Smooth muscle cell (in vitro differentiated cells): ENCODE measurements around the gene ZNF592. TPM values are rescaled to one million over a fixed set of nuclear protein-coding genes. Genes with fewer than 3 reads are reported as not detected.
"Not testable (repeated sequence)": the region's sequence is repeated elsewhere in the genome, so short reads cannot be mapped to it uniquely, and the experiment has no call there.

Experiments used
- DNase-seq: peaks from one replicate; lab custom pipeline; 2025; ENCODE audit not compliant: unreplicated experiment; lab: John Stamatoyannopoulos, UW
- H2AFZ ChIP-seq: fragments of 200-600 bp; sonication (generic); 2 replicates; pipeline ENCODE4 v1.6.0; 2016; ENCODE audit warnings: antibody characterized with exemption, low read depth, mild to moderate bottlenecking
- H3F3A ChIP-seq: fragments of 200-600 bp; sonication (generic); 2 replicates; pipeline ENCODE4 v1.6.0; 2017; ENCODE audit warnings: antibody characterized with exemption, low read depth
- H3K27ac ChIP-seq: fragments of 200-600 bp; sonication (generic); 2 replicates; pipeline ENCODE4 v1.5.1; 2016; ENCODE audit warnings: low read depth, mild to moderate bottlenecking
- H3K27me3 ChIP-seq: fragments of 200-600 bp; sonication (generic); 2 replicates; pipeline ENCODE4 v1.6.1; 2016; ENCODE audit warnings: low read depth, mild to moderate bottlenecking
- H3K36me3 ChIP-seq: fragments of 200-600 bp; sonication (generic); 2 replicates; pipeline ENCODE4 v1.5.1; 2016; ENCODE audit warnings: low read depth
- H3K4me1 ChIP-seq: fragments of 200-600 bp; sonication (generic); 2 replicates; pipeline ENCODE4 v1.5.1; 2016; ENCODE audit warnings: low read depth
- H3K4me2 ChIP-seq: fragments of 200-600 bp; sonication (generic); 2 replicates; pipeline ENCODE4 v1.6.0; 2016; ENCODE audit warnings: mild to moderate bottlenecking
- H3K4me3 ChIP-seq: fragments of 200-600 bp; sonication (generic); 2 replicates; pipeline ENCODE4 v1.5.1; 2016; ENCODE audit warnings: mild to moderate bottlenecking
- H3K79me2 ChIP-seq: fragments of 200-600 bp; sonication (generic); 2 replicates; pipeline ENCODE4 v1.6.0; 2016; ENCODE audit warnings: low read depth, mild to moderate bottlenecking
- H3K9ac ChIP-seq: fragments of 200-600 bp; sonication (generic); 2 replicates; pipeline ENCODE4 v1.6.0; 2016; ENCODE audit warnings: low read depth
- H3K9me3 ChIP-seq: fragments of 200-600 bp; sonication (generic); replicated peaks from 2 replicates; pipeline ENCODE4 v1.5.1; 2016; ENCODE audit warnings: low read depth
- H4K20me1 ChIP-seq: fragments of 200-600 bp; sonication (generic); 2 replicates; pipeline ENCODE4 v1.6.0; 2016; ENCODE audit warnings: low read depth
- WGBS: methylation state at CpG from one replicate; pipeline ENCODE4 v1.1.7; 2016; ENCODE audit warnings: low lambda C conversion rate; 5-methylcytosine and 5-hydroxymethylcytosine counted together
- polyA plus RNA-seq: library from polyadenylated mRNA; unstranded; fragments of >200 nt; fragmentation: Nextera tagmentation; extraction: Ambion mirVana; gene quantifications from 2 replicates; pipeline ENCODE4 v1.2.1, GENCODE V29; 2016
- total RNA-seq: library from RNA; depleted of rRNA; stranded (reverse); fragments of >200 nt; gene quantifications from 2 replicates; pipeline ENCODE4 v1.2.3, GENCODE V29; 2014
- TF ChIP-seq, protein P1 (sequence below): fragments of 200-600 bp; sonication (generic); IDR thresholded peaks from 2 replicates; pipeline ENCODE4 v1.5.1; 2017; ENCODE audit warnings: borderline replicate concordance, mild to moderate bottlenecking, antibody characterized with exemption; ENCODE audit not compliant: insufficient read depth, poor library complexity, severe bottlenecking

Gene ZNF592
- total and polyA plus RNA-seq, 2 experiments from 2014 or later = 10.7 to 10.8 TPM

DNA sequence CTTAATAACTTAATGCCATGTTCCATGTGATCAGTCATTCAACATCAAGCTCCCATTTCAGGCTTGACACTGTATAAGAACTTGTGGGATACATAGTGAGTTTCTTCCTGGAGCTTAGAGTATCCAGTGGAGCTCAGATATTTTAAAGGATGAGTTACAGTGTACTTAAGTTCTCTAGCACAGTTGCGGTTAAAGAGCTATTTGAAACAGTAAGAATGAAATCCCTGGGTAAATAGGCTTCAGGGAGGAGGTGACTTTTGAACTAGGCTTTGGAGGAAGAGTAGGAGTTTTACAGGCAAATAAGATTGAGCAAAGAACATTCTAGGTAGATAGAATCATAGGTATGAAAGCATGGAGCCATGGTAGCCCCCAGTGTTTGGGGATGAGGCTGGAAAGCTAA lies 3.8 kb downstream of the ZNF592 start:
- Histone ChIP-seq H3K4me3 (no peak overlapping the region), H3K4me1 (peaks cover 18% of the 10 kb centered on the region), H3K9ac (no peak overlapping the region), H3K36me3 (no peaks in the 10 kb centered on the region), H3K79me2 (peaks cover 84% of the 10 kb centered on the region), H4K20me1 (peaks cover 80% of the 10 kb centered on the region), H3F3A (no peaks in the 10 kb centered on the region), H2AFZ (no peak overlapping the region), H3K4me2 (peak overlapping the region; percentile 19), H3K27me3 (no peaks in the 10 kb centered on the region), H3K9me3 (no peaks in the 10 kb centered on the region), H3K27ac (peak overlapping the region; percentile 30)
- DNase-seq = no peak
- TF ChIP-seq, protein P1, sequence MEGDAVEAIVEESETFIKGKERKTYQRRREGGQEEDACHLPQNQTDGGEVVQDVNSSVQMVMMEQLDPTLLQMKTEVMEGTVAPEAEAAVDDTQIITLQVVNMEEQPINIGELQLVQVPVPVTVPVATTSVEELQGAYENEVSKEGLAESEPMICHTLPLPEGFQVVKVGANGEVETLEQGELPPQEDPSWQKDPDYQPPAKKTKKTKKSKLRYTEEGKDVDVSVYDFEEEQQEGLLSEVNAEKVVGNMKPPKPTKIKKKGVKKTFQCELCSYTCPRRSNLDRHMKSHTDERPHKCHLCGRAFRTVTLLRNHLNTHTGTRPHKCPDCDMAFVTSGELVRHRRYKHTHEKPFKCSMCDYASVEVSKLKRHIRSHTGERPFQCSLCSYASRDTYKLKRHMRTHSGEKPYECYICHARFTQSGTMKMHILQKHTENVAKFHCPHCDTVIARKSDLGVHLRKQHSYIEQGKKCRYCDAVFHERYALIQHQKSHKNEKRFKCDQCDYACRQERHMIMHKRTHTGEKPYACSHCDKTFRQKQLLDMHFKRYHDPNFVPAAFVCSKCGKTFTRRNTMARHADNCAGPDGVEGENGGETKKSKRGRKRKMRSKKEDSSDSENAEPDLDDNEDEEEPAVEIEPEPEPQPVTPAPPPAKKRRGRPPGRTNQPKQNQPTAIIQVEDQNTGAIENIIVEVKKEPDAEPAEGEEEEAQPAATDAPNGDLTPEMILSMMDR = no peak
- 56% methylated on average over 1 of the region's 1 CpG for whole genome bisulfite sequencing

DNA sequence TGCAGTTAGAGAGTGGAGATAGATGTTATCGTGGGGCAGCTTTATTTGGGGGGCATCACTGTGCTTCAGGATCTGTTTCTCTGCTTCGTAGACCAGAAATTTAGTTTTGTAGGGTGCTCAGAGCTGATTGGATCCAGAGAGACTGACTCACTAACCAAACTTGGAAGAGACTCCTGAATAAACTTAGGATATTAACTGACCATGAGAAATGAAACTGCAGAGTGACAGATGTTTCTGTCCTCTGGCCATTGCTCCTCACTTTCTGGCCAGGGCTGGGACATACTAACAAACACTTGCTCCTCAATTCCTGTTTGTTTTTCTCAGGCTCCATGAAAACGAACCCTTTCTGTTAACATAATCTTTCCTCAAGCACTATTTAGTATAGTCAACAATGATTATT lies 4.3 kb downstream of the ZNF592 start:
- TF ChIP-seq, protein P1 = no peak
- H4K20me1 ChIP-seq = peaks cover 85% of the 10 kb centered on the region
- H3K4me1 ChIP-seq = peaks cover 18% of the 10 kb centered on the region
- no peak overlapping the region for H2AFZ ChIP-seq
- H3K9me3 ChIP-seq = no peaks in the 10 kb centered on the region
- peak overlapping the region; percentile 19 for H3K4me2 ChIP-seq
- H3K27me3 ChIP-seq = no peaks in the 10 kb centered on the region
- peak overlapping the region; percentile 30 for H3K27ac ChIP-seq
- H3F3A ChIP-seq = no peaks in the 10 kb centered on the region
- no peak overlapping the region for H3K9ac ChIP-seq
- no peak for DNase-seq
- H3K36me3 ChIP-seq = no peaks in the 10 kb centered on the region
- H3K79me2 ChIP-seq = peaks cover 89% of the 10 kb centered on the region
- WGBS = 77% methylated on average over 3 of the region's 3 CpGs
- no peak overlapping the region for H3K4me3 ChIP-seq

DNA sequence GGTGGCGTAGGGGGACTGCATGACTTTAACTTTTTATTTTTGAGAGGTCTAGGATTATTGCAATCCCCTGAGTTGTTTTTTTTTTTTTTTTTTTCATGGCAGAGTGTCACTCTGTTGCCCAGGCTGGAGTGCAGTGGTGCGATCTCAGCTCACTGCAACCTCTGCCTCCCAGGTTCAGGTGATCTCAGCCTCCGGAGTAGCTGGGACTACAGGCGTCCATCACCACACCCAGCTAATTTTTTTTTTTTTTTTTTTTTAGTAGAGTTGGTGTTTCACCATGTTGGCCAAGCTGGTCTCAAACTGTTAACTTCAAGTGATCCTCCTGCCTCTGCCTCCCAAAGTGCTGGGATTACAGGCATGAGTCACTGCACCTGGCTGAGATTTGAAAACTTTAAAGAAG lies 6.5 kb downstream of the ZNF592 start:
- not testable (repeated sequence) for H3K4me3 ChIP-seq, DNase-seq, H3K4me2 ChIP-seq, H3K36me3 ChIP-seq, H3F3A ChIP-seq, H3K27me3 ChIP-seq, H3K9me3 ChIP-seq, H3K9ac ChIP-seq, H3K27ac ChIP-seq, H2AFZ ChIP-seq
- Histone ChIP-seq H3K4me1 (peaks cover 13% of the 10 kb centered on the region), H3K79me2 (peaks cover 100% of the 10 kb centered on the region), H4K20me1 (peaks cover 100% of the 10 kb centered on the region)
- 79% methylated on average over 4 of the region's 4 CpGs for WGBS

DNA sequence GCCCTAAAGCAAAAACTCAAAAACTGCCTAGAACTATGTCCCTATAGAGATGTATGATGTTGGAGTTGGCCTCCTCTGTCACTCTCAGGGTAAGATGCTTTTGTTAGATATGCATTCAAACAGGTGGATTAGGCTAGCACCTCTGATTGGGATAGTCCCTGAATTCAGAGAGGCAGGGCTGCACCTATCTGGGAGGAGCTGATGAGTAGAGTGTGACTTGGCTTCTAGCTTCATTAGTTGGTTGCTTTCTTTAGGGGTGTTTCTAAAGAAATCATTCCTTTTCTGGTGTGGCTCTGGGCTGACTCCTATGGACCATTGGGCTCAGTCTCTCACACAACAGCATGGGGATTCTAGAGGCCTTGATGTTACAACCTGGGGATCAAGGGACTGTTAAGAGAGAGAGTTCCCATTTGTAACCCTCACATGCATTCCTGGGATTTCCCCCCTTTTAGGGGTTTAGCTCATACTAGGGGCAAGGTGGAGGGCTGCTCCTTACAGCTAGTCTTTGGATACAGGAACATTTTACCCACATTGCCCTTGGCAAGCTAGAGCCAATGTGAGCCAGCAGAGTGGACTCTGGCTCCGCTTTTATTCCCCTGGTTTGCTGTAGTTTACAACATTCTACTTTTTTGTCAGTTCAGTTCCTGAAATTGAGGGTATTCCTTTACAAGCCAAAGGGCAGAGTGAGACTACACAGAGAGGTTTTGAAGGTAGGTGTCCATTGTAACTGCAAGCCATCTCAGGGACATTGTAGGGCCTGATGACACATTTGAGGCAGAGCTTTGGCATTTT lies 7.5 kb downstream of the ZNF592 start:
- H3K27me3 ChIP-seq = no peaks in the 10 kb centered on the region
- no peak for DNase-seq
- no peak overlapping the region for H3K4me3 ChIP-seq
- TF ChIP-seq, protein P1 = no peak
- peaks cover 100% of the 10 kb centered on the region for H3K79me2 ChIP-seq
- H3K36me3 ChIP-seq = no peaks in the 10 kb centered on the region
- H3K9me3 ChIP-seq = no peaks in the 10 kb centered on the region
- H3K9ac ChIP-seq = no peak overlapping the region
- H3F3A ChIP-seq = no peaks in the 10 kb centered on the region
- WGBS = 95% methylated on average over 1 of the region's 1 CpG
- no peak overlapping the region for H3K4me2 ChIP-seq
- no peak overlapping the region for H3K27ac ChIP-seq
- H2AFZ ChIP-seq = no peak overlapping the region
- peaks cover 4% of the 10 kb centered on the region for H3K4me1 ChIP-seq
- peaks cover 100% of the 10 kb centered on the region for H4K20me1 ChIP-seq
